Measurements from ENCODE around the gene MRNIP. TPM values are rescaled to one million over a fixed set of nuclear protein-coding genes. Genes with fewer than 3 reads are reported as not detected.

The MRNIP gene
- 10 to 100 TPM in 3 of 6 experiments, 1 to 10 TPM in 3; 4.7 to 14.7 (median 9.0) TPM for total RNA-seq
- long read RNA-seq, partial matches to known transcripts: 0 of 2 reads
- long read RNA-seq, other reads (novel, unspliced or antisense): 0 of 2 reads

GRCh38 chr5:179858586-179859427 is at the start of gene MRNIP:
TSS of gene MRNIP (minus strand) at chr5:179858817. CDS start at chr5:179858796, 21 bp downstream.
- ATAC-seq (peak; percentile 97 to 99 (median 98)), DNase-seq (peak; percentile 98)
- TF ChIP-seq POLR2A (IDR thresholded peaks at IDR 0.05) (peak; percentile 71), CTCF (IDR thresholded peaks at IDR 0.05) (peak in 3 of 4 donors; percentile 15 to 45 (median 33))
- Histone ChIP-seq H3K4me1 (peaks cover 0 to 5% (median 2%) of the 10 kb centered on the region in 4 donors), H3K9me3 (no peaks in the 10 kb centered on the region), H3K27ac (peak within 1 kb of the TSS; percentile 64 to 82 (median 75)), H3K27me3 (no peaks in the 10 kb centered on the region), H3K4me3 (peak within 1 kb of the TSS; percentile 79 to 98 (median 95)), H3K36me3 (peaks cover 0 to 12% (median 3%) of the 10 kb centered on the region in 4 donors)
- WGBS (ENCODE audit: insufficient coverage, low coverage, low lambda C conversion rate, missing lambda C conversion rate): 0% methylated on average over 3 of the region's 90 CpGs
- intact Hi-C loops (cut with DNase I): no loop called here

- H3K27me3 ChIP-seq: no peaks in the 10 kb centered on the region
- ATAC-seq (peak; percentile 89 to 97 (median 92)), DNase-seq (peak; percentile 82 to 83 (median 82))
- peak within 1 kb of the TSS; percentile 53 to 71 (median 65) for H3K4me3 ChIP-seq
- H3K9me3 ChIP-seq: no peaks in the 10 kb centered on the region
- peak; percentile 22 to 94 (median 48) for TF ChIP-seq CTCF (IDR thresholded peaks at IDR 0.05)
- TF ChIP-seq POLR2A (IDR thresholded peaks at IDR 0.05): peak; percentile 28
- peaks cover 0 to 5% (median 0%) of the 10 kb centered on the region in 4 donors for H3K36me3 ChIP-seq
- intact Hi-C loops (cut with DNase I): no loop called here
- peak within 1 kb of the TSS; percentile 35 to 55 (median 47) for H3K27ac ChIP-seq
- 2% methylated on average over 27 of the region's 105 CpGs for WGBS (ENCODE audit: insufficient coverage, low coverage, low lambda C conversion rate, missing lambda C conversion rate)
- H3K4me1 ChIP-seq: peaks cover 0 to 15% (median 0%) of the 10 kb centered on the region in 4 donors
Measured at GRCh38 chr5:179907556-179908324, 49.1 kb upstream of the MRNIP start, which contains the start of gene TBC1D9B. TSS of gene TBC1D9B (minus strand) at chr5:179907897. CDS start at chr5:179907821, 76 bp downstream.

GRCh38 chr5:179906795-179907555 is 48.4 kb upstream of the MRNIP start:
- ATAC-seq (peak; percentile 23 to 47 (median 34)), DNase-seq (peak in 2 of 3 donors; percentile 43 to 62)
- H3K9me3 ChIP-seq: no peaks in the 10 kb centered on the region
- H3K4me1 ChIP-seq: peaks cover 0 to 15% (median 0%) of the 10 kb centered on the region in 4 donors
- WGBS (ENCODE audit: insufficient coverage, low coverage, low lambda C conversion rate, missing lambda C conversion rate): 0% methylated on average over 6 of the region's 50 CpGs
- intact Hi-C loops (cut with DNase I): no loop called here
- peak overlapping the region; percentile 53 to 71 (median 65) for H3K4me3 ChIP-seq
- peak overlapping the region in 2 of 3 donors; percentile 36 for H3K27ac ChIP-seq
- no peak for TF ChIP-seq CTCF (IDR thresholded peaks at IDR 0.05)
- no peak for TF ChIP-seq POLR2A (IDR thresholded peaks at IDR 0.05)
- peaks cover 0 to 9% (median 0%) of the 10 kb centered on the region in 4 donors for H3K36me3 ChIP-seq
- no peaks in the 10 kb centered on the region for H3K27me3 ChIP-seq
